Muscle layer of colon (tissue), 2 donors: ENCODE measurements around the gene MAPKAP1.

ENCODE experiments used
- H3K27ac ChIP-seq: one replicate; pipeline ENCODE4 v1.7.0; 2013; ENCODE audit warnings: low read depth, mild to moderate bottlenecking, low read length, moderate library complexity
- H3K27me3 ChIP-seq, 2 donors: one replicate each; pipeline ENCODE4 v1.7.0; 2013; ENCODE audit warnings: low read length in 2 of 2, mild to moderate bottlenecking in 2 of 2; ENCODE audit not compliant: insufficient read depth in 2 of 2, control insufficient read depth in 1 of 2
- H3K36me3 ChIP-seq: one replicate; pipeline ENCODE4 v1.7.0; 2013; ENCODE audit warnings: mild to moderate bottlenecking, low read length; ENCODE audit not compliant: insufficient read depth
- H3K4me1 ChIP-seq: one replicate; pipeline ENCODE4 v1.7.0; 2013; ENCODE audit warnings: mild to moderate bottlenecking, low read length; ENCODE audit not compliant: insufficient read depth
- H3K4me3 ChIP-seq, 2 donors: one replicate each; pipeline ENCODE4 v1.7.0; 2013; ENCODE audit warnings: low read length in 2 of 2, low read depth in 1 of 2, mild to moderate bottlenecking in 1 of 2, moderate library complexity in 1 of 2
- H3K9ac ChIP-seq: one replicate; pipeline ENCODE4 v1.7.0; 2013; ENCODE audit warnings: low read length
- H3K9me3 ChIP-seq: one replicate; pipeline ENCODE4 v1.7.0; 2013; ENCODE audit warnings: mild to moderate bottlenecking, low read length
- donor health status: abdominal sarcoma.
- donor health status: Adenocarcinoma of cecum.

MAPKAP1 gene

GRCh38 chr9:125556046-125556721 lies 150.8 kb downstream of the MAPKAP1 start:
- H3K4me3 ChIP-seq: no peak overlapping the region
- H3K9me3 ChIP-seq: no peaks in the 10 kb centered on the region
- no peak overlapping the region for H3K27ac ChIP-seq
- no peak overlapping the region for H3K9ac ChIP-seq
- H3K4me1 ChIP-seq: peaks cover 24% of the 10 kb centered on the region
- no peaks in the 10 kb centered on the region for H3K27me3 ChIP-seq
- no peaks in the 10 kb centered on the region for H3K36me3 ChIP-seq

- no peaks in the 10 kb centered on the region for H3K36me3 ChIP-seq
Observed at GRCh38 chr9:125554726-125555125, 152.3 kb downstream of the MAPKAP1 start.

GRCh38 chr9:125551781-125552180 lies 155.2 kb downstream of the MAPKAP1 start:
- Histone ChIP-seq H3K4me3 (no peak overlapping the region), H3K27me3 (no peaks in the 10 kb centered on the region), H3K27ac (no peak overlapping the region), H3K4me1 (peaks cover 47% of the 10 kb centered on the region), H3K9ac (no peak overlapping the region), H3K9me3 (no peaks in the 10 kb centered on the region), H3K36me3 (no peaks in the 10 kb centered on the region)

More at GRCh38 chr9:125554726-125555125, 152.3 kb downstream of the MAPKAP1 start:
- Histone ChIP-seq H3K27ac (no peak overlapping the region), H3K4me1 (peaks cover 36% of the 10 kb centered on the region), H3K27me3 (no peaks in the 10 kb centered on the region), H3K4me3 (no peak overlapping the region), H3K9me3 (no peaks in the 10 kb centered on the region), H3K9ac (no peak overlapping the region)

GRCh38 chr9:125549891-125550885 lies 156.8 kb downstream of the MAPKAP1 start:
- Histone ChIP-seq H3K27me3 (no peaks in the 10 kb centered on the region), H3K4me3 (peak overlapping the region in 1 of 2 donors; percentile 30), H3K9me3 (no peaks in the 10 kb centered on the region), H3K9ac (no peak overlapping the region), H3K4me1 (peaks cover 55% of the 10 kb centered on the region), H3K27ac (peak overlapping the region; percentile 81), H3K36me3 (no peaks in the 10 kb centered on the region)

DNA sequence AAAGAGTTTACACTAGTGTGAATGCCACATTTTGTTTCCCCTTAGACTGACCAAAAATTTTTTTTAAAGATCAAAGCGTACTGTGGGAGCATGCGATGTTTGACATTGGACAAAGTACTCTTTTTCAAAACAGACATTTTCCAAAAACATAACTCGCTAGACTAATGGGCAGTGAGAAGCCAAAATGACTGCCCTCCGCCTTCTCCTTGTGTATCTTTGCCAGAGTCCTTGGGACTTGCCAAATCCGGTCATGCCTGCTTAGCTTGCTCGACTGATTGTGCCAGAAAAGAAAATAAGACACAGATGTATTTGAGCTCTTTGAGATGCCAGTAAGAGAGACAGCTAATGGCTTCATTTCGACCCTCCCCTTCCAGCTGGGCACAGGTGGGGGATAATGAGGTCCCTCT lies 157.5 kb downstream of the MAPKAP1 start:
- no peak overlapping the region for H3K9ac ChIP-seq
- H3K27me3 ChIP-seq: no peaks in the 10 kb centered on the region

GRCh38 chr9:125549039-125549438 lies 158.0 kb downstream of the MAPKAP1 start:
- Histone ChIP-seq H3K4me1 (peaks cover 66% of the 10 kb centered on the region), H3K9ac (no peak overlapping the region), H3K36me3 (no peaks in the 10 kb centered on the region), H3K4me3 (no peak overlapping the region), H3K27ac (peak overlapping the region; percentile 81), H3K27me3 (no peaks in the 10 kb centered on the region), H3K9me3 (no peaks in the 10 kb centered on the region)

More for the DNA sequence above, 157.5 kb downstream of the MAPKAP1 start:
- Histone ChIP-seq H3K4me1 (peaks cover 62% of the 10 kb centered on the region), H3K4me3 (peak overlapping the region in 1 of 2 donors; percentile 30), H3K36me3 (no peaks in the 10 kb centered on the region), H3K27ac (peak overlapping the region; percentile 81), H3K9me3 (no peaks in the 10 kb centered on the region)

- Histone ChIP-seq H3K4me1 (peaks cover 67% of the 10 kb centered on the region), H3K36me3 (no peaks in the 10 kb centered on the region), H3K27ac (peak overlapping the region; percentile 81), H3K27me3 (no peaks in the 10 kb centered on the region), H3K9me3 (no peaks in the 10 kb centered on the region), H3K4me3 (no peak overlapping the region), H3K9ac (no peak overlapping the region)
Observed at GRCh38 chr9:125548141-125548540, 158.9 kb downstream of the MAPKAP1 start.

GRCh38 chr9:125547368-125547767 lies 159.6 kb downstream of the MAPKAP1 start:
- H3K4me3 ChIP-seq: no peak overlapping the region
- no peaks in the 10 kb centered on the region for H3K36me3 ChIP-seq
- no peak overlapping the region for H3K27ac ChIP-seq
- H3K27me3 ChIP-seq: no peaks in the 10 kb centered on the region
- peaks cover 67% of the 10 kb centered on the region for H3K4me1 ChIP-seq
- H3K9me3 ChIP-seq: no peaks in the 10 kb centered on the region
- no peak overlapping the region for H3K9ac ChIP-seq

DNA sequence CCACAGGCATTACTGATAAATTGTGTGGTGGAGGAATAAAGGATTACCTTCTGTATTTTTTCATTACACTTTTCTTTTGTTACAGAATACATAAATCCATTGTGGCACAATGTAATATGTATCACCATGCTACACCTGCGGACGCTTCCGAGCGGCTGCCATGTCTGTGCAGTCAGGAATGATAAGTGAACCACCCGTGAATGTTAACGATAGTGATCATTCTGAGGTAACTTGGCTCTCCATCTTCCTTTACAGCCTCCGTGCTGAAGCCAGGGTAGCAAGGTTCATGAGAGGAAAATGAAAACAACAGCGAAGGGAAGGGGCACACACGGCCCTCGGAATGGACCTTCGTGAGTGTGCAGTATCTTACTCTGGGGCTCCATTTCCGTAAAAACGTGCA lies 161.2 kb downstream of the MAPKAP1 start:
- H3K36me3 ChIP-seq: no peaks in the 10 kb centered on the region
- H3K4me1 ChIP-seq: peaks cover 62% of the 10 kb centered on the region
- no peak overlapping the region for H3K4me3 ChIP-seq
- H3K9me3 ChIP-seq: no peaks in the 10 kb centered on the region
- no peak overlapping the region for H3K27ac ChIP-seq
- no peak overlapping the region for H3K9ac ChIP-seq
- no peaks in the 10 kb centered on the region for H3K27me3 ChIP-seq

DNA sequence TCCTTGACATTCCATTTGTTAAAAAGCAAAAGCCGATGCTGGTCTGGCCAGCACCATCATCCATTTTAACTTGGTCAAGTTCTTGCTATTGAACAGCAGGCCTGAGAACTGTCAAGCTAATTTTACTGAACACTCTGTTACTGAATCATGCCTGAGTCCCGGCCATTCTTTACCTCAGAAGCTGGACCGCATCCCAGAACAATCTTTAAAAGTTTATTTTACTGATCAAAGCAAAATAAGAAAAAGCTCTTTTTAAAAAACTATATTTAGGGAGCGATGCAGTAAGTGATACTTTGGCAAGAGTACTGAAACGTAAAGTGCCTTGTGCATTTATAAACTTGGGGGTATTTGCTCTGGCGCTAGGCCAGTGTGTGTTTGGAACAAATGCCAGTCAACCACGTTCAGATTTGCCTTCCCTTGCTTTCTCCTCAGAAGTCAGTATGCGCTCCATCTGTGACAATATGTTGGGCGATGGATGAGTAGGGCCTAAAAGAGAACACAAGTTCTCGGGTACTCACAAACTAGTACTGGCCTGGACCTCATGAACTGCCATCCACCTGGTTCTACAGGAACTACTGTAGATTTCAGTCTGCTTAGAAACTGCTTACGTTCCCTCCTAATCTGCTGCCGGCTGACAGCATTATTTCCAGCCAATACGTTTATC lies 161.9 kb downstream of the MAPKAP1 start:
- Histone ChIP-seq H3K27me3 (no peaks in the 10 kb centered on the region), H3K36me3 (no peaks in the 10 kb centered on the region), H3K27ac (peak overlapping the region; percentile 36), H3K4me1 (peaks cover 57% of the 10 kb centered on the region), H3K4me3 (peak overlapping the region in 1 of 2 donors; percentile 8), H3K9me3 (no peaks in the 10 kb centered on the region), H3K9ac (no peak overlapping the region)

DNA sequence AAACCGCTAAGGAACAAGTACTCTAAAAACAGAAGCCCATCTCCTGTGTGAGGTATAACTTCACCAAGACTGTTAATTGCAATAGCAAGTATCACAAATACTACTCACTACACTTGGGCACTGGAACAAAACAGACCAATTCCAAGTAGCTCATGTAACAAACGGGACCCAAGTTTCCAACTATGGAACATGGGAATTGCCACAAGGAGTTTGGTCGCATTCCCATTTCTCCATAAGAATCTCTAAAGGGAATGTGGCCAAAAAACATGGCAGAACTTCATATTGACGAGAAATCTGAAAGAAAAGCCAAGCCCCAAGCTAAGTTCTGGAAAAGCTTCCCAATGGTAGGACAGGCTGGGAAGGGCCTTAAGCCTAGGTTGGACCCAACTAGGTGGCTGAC lies 162.5 kb downstream of the MAPKAP1 start:
- peak overlapping the region in 1 of 2 donors; percentile 8 for H3K4me3 ChIP-seq
- H3K27ac ChIP-seq: peak overlapping the region; percentile 36
- no peaks in the 10 kb centered on the region for H3K36me3 ChIP-seq
- peaks cover 51% of the 10 kb centered on the region for H3K4me1 ChIP-seq
- H3K27me3 ChIP-seq: no peaks in the 10 kb centered on the region
- H3K9ac ChIP-seq: no peak overlapping the region
- H3K9me3 ChIP-seq: no peaks in the 10 kb centered on the region
